ENCODE data around the gene CCDC12. TPM values are rescaled to one million over a fixed set of nuclear protein-coding genes. Genes with fewer than 3 reads are reported as not detected.

CCDC12 gene
- total and polyA plus RNA-seq, 9 of the 15 experiments (the other 6 are each of a cell fraction or from before 2014, with no cell fraction given), result 8.9 to 201 (median 86.9) TPM

- TF ChIP-seq POLR3G (IDR thresholded peaks at IDR 0.05; ENCODE audit: extremely low read depth, insufficient read length, insufficient replicate concordance), result no peak
- no peak for TF ChIP-seq ZBTB5 (IDR thresholded peaks at IDR 0.05)
- no peak for TF ChIP-seq ETV6 (IDR thresholded peaks at IDR 0.05; ENCODE audit: borderline replicate concordance in 1 of 2, low read depth in 2 of 2, low read length in 1 of 2)
- TF ChIP-seq ETV6 (CRISPR knock-in tag; IDR thresholded peaks at IDR 0.05; ENCODE audit: borderline replicate concordance), result no peak
- no peak for TF ChIP-seq BDP1 (IDR thresholded peaks at IDR 0.05; ENCODE audit: insufficient read depth, insufficient read length)
- no peak for TF ChIP-seq NFRKB (IDR thresholded peaks at IDR 0.05; ENCODE audit: low read depth)
- TF ChIP-seq ZNF644 (tag; IDR thresholded peaks at IDR 0.05; ENCODE audit: low read depth), result no peak
- 0 out of 2 replicates have a peak, but pooled peaks have one; percentile 12 for TF ChIP-seq GTF2E2 (tag; IDR thresholded peaks at IDR 0.05)
- TF ChIP-seq CHCHD3 (CRISPR knock-in tag; IDR thresholded peaks at IDR 0.05), result no peak
- no peak for TF ChIP-seq STAT5B (CRISPR knock-in tag; IDR thresholded peaks at IDR 0.05)
- TF ChIP-seq MTA3 (IDR thresholded peaks at IDR 0.05; ENCODE audit: borderline replicate concordance), result 0 out of 2 replicates have a peak, but pooled peaks have one; percentile 39
- TF ChIP-seq ZBTB2 (IDR thresholded peaks at IDR 0.05), result no peak; the same call in 1 of the 2 replicates
- TF ChIP-seq NR2C2 (CRISPR knock-in tag; IDR thresholded peaks at IDR 0.05), result no peak
- TF ChIP-seq NR2C2 (tag; IDR thresholded peaks at IDR 0.05), result peak; percentile 28; the same call in 1 of the 2 replicates
- TF ChIP-seq RREB1 (CRISPR knock-in tag; IDR thresholded peaks at IDR 0.05), result no peak
- TF ChIP-seq EWSR1 (IDR thresholded peaks at IDR 0.05; ENCODE audit: borderline replicate concordance, low read depth, partially characterized antibody), result no peak
- peak; percentile 39; the same call in 1 of the 2 replicates for TF ChIP-seq ZBTB7A (IDR thresholded peaks at IDR 0.05; ENCODE audit: borderline replicate concordance, control insufficient read depth, low read depth, low read length)
- TF ChIP-seq ZNF133 (CRISPR knock-in tag; IDR thresholded peaks at IDR 0.05), result no peak
- peak; percentile 34; the same call in 1 of the 2 replicates for TF ChIP-seq ZEB2 (IDR thresholded peaks at IDR 0.05)
- no peak for TF ChIP-seq NELFE (IDR thresholded peaks at IDR 0.05; ENCODE audit: insufficient read depth, insufficient read length)
- no peak for TF ChIP-seq ZSCAN29 (IDR thresholded peaks at IDR 0.05)
- no peak for TF ChIP-seq HLTF (IDR thresholded peaks at IDR 0.05)
These were observed 40.4 kb upstream of the CCDC12 start (continued) for GRCh38 chr3:47016934-47017435.
